Measurements from ENCODE around the gene OCA2. TPM values are rescaled to one million over a fixed set of nuclear protein-coding genes. Genes with fewer than 3 reads are reported as not detected.
"Not testable (repeated sequence)": the region's sequence is repeated elsewhere in the genome, so short reads cannot be mapped to it uniquely, and the experiment has no call there.

The OCA2 gene
- total RNA-seq, 2 experiments from 2014 or later: not detected

DNA sequence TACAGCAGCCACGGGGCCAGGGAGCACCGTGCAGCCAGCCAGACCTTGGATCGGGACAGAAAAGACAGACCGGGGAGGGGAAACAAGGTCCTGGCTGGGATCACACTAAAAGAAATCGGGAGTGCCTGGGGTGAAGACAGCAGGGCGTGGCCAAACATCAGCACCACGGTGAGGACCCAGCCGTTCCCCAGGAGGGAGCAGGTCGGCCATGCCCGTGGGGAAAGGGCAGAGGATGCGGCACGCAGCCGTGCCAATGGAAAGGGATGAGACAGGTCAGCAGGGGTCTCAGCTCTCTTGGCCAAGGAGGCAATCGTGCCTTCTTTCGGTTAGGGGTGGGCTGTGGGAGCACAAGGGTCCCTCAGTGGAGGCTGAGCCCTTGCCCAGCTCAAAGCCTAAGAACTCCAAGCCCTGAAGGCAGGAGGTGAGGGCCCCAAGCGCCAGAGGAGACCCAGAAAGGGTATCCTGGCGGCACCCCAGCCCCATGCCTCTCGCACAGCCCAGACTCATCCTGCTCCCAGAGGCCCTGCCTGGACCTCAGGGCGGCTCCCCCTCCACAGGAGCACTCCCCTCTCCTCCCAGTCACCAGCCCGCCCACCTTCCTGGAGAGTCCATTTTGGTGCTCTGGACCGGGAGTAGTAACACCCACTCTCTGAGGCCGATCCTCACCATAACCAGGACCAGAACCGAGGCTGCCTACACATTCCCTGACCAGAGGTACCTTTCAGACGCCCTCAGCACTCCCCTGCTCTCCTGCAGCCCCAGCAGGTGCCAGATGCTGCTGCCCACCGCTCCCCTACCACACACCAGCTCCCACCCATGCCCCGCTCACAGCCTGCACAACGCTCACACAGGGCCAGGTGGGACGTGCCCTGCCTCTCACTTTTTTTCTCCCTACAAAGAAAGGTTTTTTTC is 23.2 kb upstream of the OCA2 start:
- Histone ChIP-seq H3K4me1 (ENCODE audit: insufficient read depth, low read length, poor library complexity, severe bottlenecking) (no peaks in the 10 kb centered on the region), H3K9me2 (ENCODE audit: insufficient read depth, low read length) (no peaks in the 10 kb centered on the region), H3K79me2 (ENCODE audit: insufficient read depth, low read depth, low read length) (no peaks in the 10 kb centered on the region), H2AFZ (ENCODE audit: low read length) (no peak overlapping the region), H3K36me3 (ENCODE audit: insufficient read depth, low read length) (peaks cover 62% of the 10 kb centered on the region), H3K4me2 (ENCODE audit: low read length) (no peak overlapping the region), H4K20me1 (ENCODE audit: insufficient read depth, low read length) (no peaks in the 10 kb centered on the region), H3K4me3 (ENCODE audit: low read depth, low read length, poor library complexity, severe bottlenecking) (no peak overlapping the region), H3K27ac (ENCODE audit: low read depth, low read length, poor library complexity, severe bottlenecking) (no peak overlapping the region), H3K9me3 (ENCODE audit: low read length) (no peaks in the 10 kb centered on the region)
- intact Hi-C loops (cut with micrococcal nuclease; ENCODE audit: unreplicated experiment): no loop called here
- no peak for TF ChIP-seq EZH2phosphoT487 (IDR thresholded peaks at IDR 0.05; ENCODE audit: borderline replicate concordance, low read depth, low read length)
- TF ChIP-seq, protein P1, sequence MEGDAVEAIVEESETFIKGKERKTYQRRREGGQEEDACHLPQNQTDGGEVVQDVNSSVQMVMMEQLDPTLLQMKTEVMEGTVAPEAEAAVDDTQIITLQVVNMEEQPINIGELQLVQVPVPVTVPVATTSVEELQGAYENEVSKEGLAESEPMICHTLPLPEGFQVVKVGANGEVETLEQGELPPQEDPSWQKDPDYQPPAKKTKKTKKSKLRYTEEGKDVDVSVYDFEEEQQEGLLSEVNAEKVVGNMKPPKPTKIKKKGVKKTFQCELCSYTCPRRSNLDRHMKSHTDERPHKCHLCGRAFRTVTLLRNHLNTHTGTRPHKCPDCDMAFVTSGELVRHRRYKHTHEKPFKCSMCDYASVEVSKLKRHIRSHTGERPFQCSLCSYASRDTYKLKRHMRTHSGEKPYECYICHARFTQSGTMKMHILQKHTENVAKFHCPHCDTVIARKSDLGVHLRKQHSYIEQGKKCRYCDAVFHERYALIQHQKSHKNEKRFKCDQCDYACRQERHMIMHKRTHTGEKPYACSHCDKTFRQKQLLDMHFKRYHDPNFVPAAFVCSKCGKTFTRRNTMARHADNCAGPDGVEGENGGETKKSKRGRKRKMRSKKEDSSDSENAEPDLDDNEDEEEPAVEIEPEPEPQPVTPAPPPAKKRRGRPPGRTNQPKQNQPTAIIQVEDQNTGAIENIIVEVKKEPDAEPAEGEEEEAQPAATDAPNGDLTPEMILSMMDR (conservative IDR thresholded peaks at IDR 0.05; ENCODE audit: low read length): no peak
- ChIA-PET CTCF (ENCODE audit: unreplicated experiment) (no interaction called here), POLR2A (no interaction called here)
- no peak for DNase-seq (ENCODE audit: low spot score)
- no TSS peak for BruUV-seq (replicated peaks)

DNA sequence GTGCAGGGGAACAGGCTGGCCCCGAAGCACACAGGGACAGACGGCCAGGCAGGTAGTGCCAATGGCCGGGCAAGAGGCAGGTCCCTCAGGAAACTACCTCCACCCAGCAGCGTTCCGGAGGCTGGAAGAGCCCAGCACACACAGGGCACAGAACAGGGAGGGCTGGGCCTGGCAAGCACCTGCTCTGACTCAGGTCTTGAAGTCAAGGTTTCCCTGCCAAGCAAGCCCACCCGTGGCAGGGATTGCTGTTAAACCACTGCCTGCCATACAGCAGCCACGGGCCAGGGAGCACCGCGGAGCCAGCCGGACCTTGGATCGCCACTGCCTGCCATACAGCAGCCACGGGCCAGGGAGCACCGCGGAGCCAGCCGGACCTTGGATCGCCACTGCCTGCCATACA is 22.5 kb upstream of the OCA2 start:
- POLR2A ChIA-PET; CTCF ChIA-PET (ENCODE audit: unreplicated experiment); H3K9me2 ChIP-seq (ENCODE audit: insufficient read depth, low read length); BruUV-seq (replicated peaks); H3K4me1 ChIP-seq (ENCODE audit: insufficient read depth, low read length, poor library complexity, severe bottlenecking); H4K20me1 ChIP-seq (ENCODE audit: insufficient read depth, low read length); H3K27ac ChIP-seq (ENCODE audit: low read depth, low read length, poor library complexity, severe bottlenecking); H3K9me3 ChIP-seq (ENCODE audit: low read length); H3K79me2 ChIP-seq (ENCODE audit: insufficient read depth, low read depth, low read length); intact Hi-C loops (cut with micrococcal nuclease; ENCODE audit: unreplicated experiment); H3K4me3 ChIP-seq (ENCODE audit: low read depth, low read length, poor library complexity, severe bottlenecking); DNase-seq (ENCODE audit: low spot score); H2AFZ ChIP-seq (ENCODE audit: low read length); H3K4me2 ChIP-seq (ENCODE audit: low read length): not testable (repeated sequence)
- peaks cover 70% of the 10 kb centered on the region for H3K36me3 ChIP-seq (ENCODE audit: insufficient read depth, low read length)

DNA sequence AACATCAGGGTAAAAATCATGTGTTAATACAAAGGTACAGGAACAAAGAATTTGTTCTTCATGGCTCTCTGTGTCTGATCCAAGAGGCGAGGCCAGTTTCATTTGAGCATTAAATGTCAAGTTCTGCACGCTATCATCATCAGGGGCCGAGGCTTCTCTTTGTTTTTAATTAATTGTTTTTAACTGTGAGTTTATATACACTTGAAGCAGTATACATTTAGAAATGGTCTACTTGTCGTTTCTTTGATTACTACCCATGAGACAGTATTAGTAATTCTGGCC is 21.2 kb upstream of the OCA2 start:
- no peaks in the 10 kb centered on the region for H3K9me3 ChIP-seq (ENCODE audit: low read length)
- ChIA-PET POLR2A (no interaction called here), CTCF (ENCODE audit: unreplicated experiment) (no interaction called here)
- no peaks in the 10 kb centered on the region for H4K20me1 ChIP-seq (ENCODE audit: insufficient read depth, low read length)
- no peaks in the 10 kb centered on the region for H3K79me2 ChIP-seq (ENCODE audit: insufficient read depth, low read depth, low read length)
- no peak overlapping the region for H3K4me3 ChIP-seq (ENCODE audit: low read depth, low read length, poor library complexity, severe bottlenecking)
- H3K27ac ChIP-seq (ENCODE audit: low read depth, low read length, poor library complexity, severe bottlenecking): no peak overlapping the region
- TF ChIP-seq, protein P1 (conservative IDR thresholded peaks at IDR 0.05; ENCODE audit: low read length): no peak
- no peak for TF ChIP-seq EZH2phosphoT487 (IDR thresholded peaks at IDR 0.05; ENCODE audit: borderline replicate concordance, low read depth, low read length)
- peaks cover 69% of the 10 kb centered on the region for H3K36me3 ChIP-seq (ENCODE audit: insufficient read depth, low read length)
- no peak overlapping the region for H3K4me2 ChIP-seq (ENCODE audit: low read length)
- H3K9me2 ChIP-seq (ENCODE audit: insufficient read depth, low read length): no peaks in the 10 kb centered on the region
- intact Hi-C loops (cut with micrococcal nuclease; ENCODE audit: unreplicated experiment): no loop called here
- no TSS peak for BruUV-seq (replicated peaks)
- no peak overlapping the region for H2AFZ ChIP-seq (ENCODE audit: low read length)
- DNase-seq (ENCODE audit: low spot score): no peak
- no peaks in the 10 kb centered on the region for H3K4me1 ChIP-seq (ENCODE audit: insufficient read depth, low read length, poor library complexity, severe bottlenecking)
